ENCODE data around the gene SHROOM3.

The SHROOM3 gene

DNA sequence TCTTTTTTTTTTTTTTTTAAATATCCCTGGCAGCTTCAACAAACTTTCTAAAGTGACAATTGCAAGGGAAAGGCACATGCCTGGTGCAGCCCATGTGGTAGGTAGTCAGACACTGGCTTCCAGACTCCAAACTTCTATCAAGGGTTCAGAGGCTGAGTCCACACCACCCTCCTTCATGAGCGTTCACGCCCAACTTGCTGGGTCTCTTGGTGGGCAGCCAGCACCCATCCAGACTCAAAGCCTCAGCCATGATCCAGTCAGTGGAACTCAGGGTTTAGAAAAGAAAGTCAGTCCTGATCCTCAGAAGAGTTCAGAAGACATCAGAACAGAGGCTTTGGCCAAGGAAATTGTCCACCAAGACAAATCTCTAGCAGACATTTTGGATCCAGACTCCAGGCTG, 321.4 kb downstream of the SHROOM3 start:
- intact Hi-C loops (cut with DNase I) = loop anchor here (10.0 kb wide), 2 partner anchors 188 to 322 kb away; partner anchors contain the start of genes SEPTIN11 and SHROOM3
- no peak for DNase-seq

- no peak for DNase-seq
- intact Hi-C loops (cut with DNase I) = loop anchor here (10.0 kb wide), 2 partner anchors 187 to 323 kb away; partner anchors contain the start of genes SEPTIN11 and SHROOM3
Measured at GRCh38 chr4:76757418-76757939, 322.4 kb downstream of the SHROOM3 start.

- intact Hi-C loops (cut with DNase I) = loop anchor here (10.0 kb wide), 2 partner anchors 186 to 324 kb away; partner anchors contain the start of genes SEPTIN11 and SHROOM3
- DNase-seq = no peak
Measured at GRCh38 chr4:76758290-76758882, 323.4 kb downstream of the SHROOM3 start.

- no peak for DNase-seq
- intact Hi-C loops (cut with DNase I) = loop anchor here (10.0 kb wide), 2 partner anchors 186 to 324 kb away; partner anchors contain the start of genes SEPTIN11 and SHROOM3
Measured at GRCh38 chr4:76758996-76759395, 324.0 kb downstream of the SHROOM3 start.

DNA sequence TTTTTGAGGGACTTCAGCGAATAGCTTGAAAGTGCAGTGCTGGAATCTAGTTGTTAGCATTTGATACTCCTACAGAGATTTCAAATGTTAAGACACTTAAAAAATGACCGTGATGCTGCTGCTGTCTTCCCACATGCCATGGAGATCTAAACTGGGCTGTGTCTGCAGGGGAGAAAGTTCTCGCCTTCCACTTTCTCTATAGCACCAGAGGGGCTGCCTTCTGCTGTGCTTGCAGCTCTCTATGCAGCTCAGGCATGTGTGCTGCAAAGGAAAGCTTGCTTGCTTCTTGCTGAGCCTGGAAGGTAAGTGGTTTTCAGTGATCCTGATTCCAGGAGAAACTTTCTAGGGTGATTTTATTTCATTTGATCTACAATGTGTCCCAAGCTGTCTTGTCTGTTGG, 325.2 kb downstream of the SHROOM3 start:
- DNase-seq = no peak
- intact Hi-C loops (cut with DNase I) = no loop called here

DNA sequence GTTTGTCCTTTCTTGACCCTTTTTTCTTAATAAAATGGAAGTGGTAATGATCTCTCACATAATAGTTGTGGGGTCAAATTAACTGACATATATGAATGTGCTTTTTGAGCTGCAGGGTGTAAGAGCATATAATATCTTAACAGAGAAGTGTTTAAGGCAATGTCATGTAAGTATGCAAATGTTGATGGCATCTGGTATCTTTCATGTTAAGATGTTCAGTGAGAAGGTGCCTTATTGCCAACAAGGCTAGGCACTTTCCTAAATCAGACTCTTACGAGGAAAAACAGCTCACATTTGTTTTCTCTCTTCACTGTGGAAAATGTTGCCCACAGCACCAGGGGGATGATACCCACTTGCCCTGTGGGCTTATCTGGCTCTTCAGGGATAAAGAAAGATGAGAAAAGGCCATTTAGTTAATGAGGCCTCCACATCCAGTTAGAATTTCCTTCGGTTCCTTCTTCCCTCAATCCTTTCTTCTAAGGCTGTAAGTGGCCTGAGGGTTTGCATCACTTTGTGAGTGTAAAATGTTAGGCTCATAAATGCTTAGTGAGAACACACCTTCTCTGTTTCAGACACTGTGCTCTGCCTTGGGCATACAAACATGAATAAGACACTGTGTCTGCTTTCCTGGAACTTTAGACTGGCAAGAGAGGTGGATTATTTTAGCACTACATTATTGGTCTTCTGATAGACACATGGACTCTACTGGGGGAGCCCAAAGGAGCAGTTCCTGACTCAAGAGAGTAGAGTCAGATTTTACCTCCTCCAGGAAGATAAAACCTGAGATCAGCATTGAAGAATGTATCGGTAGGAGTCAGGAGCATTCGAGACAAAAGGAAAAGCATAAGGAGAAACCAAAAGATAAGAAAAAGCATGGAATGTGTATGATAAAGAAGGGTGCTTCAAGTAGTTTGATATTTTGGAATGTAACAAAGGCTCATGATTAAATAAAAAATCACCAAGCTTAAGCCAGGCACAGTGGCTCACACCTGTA, 327.4 kb downstream of the SHROOM3 start:
- intact Hi-C loops (cut with DNase I) = no loop called here
- DNase-seq = no peak

- intact Hi-C loops (cut with DNase I) = no loop called here
- no peak for DNase-seq
Measured at GRCh38 chr4:76764251-76764650, 329.2 kb downstream of the SHROOM3 start.

GRCh38 chr4:76765473-76766183, 330.6 kb downstream of the SHROOM3 start:
- DNase-seq = no peak
- intact Hi-C loops (cut with DNase I) = no loop called here

DNA sequence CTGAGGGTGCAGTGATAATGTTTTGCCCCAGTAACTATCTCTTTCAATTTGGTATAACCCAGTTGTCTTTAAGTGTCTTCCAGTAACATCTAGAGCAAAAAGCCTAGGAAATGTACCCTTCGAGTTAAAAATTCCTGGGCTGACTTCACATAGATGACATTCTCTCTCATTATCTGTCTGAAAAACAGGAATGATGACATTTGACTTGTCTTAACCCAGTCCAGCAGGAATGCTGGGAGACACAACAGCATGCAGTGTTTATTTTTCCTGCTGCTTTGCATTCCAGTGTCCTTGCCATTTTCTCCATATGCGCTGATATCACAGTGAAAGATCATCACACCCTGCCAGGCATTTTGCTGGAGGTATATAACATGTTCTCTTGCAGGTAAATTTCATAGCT, 333.0 kb downstream of the SHROOM3 start:
- DNase-seq = no peak
- intact Hi-C loops (cut with DNase I) = no loop called here

- DNase-seq = no peak
- intact Hi-C loops (cut with DNase I) = no loop called here
Measured at GRCh38 chr4:76772498-76773106, 337.6 kb downstream of the SHROOM3 start.

GRCh38 chr4:76773766-76774165, 338.7 kb downstream of the SHROOM3 start:
- DNase-seq = no peak
- intact Hi-C loops (cut with DNase I) = no loop called here

DNA sequence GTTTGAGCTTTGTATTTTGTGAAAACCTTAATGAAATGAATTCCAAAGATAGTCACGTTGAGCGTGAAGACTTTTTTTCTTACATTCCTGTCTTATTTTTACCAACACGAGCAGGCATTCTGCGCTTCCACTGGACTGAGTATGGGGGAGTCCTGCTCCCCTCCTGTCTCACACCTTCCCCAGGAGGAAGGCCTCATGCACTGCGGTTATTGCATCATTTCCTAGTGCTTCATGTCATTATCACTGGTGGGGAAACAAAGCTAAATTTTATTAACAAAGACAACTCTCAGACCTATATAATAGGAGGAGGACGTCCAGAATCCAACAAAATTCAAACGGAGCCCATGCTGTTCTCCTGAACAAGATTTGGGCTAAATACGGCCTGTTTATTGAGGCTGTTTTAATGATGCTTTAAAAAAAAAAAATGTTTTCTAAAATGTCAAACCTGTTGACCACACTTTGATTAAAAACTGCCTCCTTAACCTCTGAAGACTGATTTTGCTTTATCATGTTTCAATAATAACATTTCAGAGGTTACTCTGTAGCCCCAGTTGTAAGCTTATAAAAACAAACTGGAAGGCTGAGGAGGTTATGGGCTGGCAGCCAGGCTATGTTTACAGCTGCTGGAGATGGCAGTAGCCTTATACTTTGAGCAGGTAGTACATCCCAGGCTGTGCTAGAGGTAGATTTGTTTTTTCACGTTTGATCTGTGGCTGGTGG, 344.9 kb downstream of the SHROOM3 start:
- intact Hi-C loops (cut with DNase I) = no loop called here
- no peak for DNase-seq

GRCh38 chr4:76780781-76781697, 346.0 kb downstream of the SHROOM3 start:
- intact Hi-C loops (cut with DNase I) = no loop called here
- no peak for DNase-seq

GRCh38 chr4:76781698-76782595, 346.9 kb downstream of the SHROOM3 start:
- DNase-seq = no peak
- intact Hi-C loops (cut with DNase I) = no loop called here

DNA sequence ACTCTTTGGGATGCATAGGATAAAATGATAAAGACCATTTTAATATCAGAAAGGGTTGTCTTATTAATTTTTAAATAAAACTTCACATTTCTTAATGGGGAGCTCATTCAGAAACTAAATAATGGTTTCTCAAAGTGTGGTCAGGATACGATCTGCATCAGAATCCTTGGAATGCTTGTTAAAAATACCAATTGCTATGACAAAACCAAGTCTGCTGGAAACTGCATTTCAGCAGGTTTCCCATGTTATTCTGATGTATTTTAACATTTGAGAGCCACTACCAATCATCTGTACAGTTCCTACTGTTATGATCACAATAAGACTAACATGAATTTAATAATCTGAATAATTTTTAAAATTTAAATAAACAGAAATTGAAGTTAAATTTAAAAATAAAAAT, 347.8 kb downstream of the SHROOM3 start:
- no peak for DNase-seq
- intact Hi-C loops (cut with DNase I) = no loop called here

DNA sequence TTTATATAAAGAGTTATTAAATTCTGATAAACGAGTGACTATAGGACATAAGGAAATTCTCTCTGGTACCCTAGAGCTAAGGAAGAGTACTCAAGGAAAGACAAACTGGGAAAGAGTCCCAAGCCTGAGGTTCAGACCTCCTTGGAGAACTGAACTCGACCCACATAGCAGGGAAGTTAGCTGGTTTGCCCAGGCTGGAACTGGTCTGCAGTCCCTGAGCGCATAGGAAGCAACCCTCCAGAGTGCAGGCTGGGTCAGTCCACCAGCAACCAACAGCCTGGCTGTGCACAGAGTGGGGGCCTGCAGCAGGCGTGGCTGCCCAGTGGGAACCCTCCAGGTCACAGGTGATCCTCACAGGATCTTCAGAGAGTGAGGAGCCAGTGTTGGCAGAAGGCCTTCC, 348.8 kb downstream of the SHROOM3 start:
- DNase-seq = no peak
- intact Hi-C loops (cut with DNase I) = no loop called here

DNA sequence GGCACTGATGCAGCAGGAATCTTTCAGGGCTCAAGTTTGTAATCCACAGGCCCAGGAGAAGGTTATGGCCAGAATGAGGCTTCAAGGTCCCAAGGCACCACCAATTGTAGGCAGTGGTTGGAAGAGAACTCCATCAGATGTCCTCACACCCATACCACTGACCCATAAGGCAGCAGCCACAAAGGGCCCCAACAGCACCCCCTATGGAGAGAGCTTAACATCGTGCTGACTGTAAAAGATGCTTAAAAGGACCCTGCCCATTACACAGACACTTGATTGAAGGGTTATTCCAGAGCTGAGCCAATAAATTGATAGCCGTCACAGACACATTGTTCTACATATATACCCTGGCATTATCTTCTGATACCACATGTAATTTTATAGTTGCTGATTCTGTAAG, 349.2 kb downstream of the SHROOM3 start:
- intact Hi-C loops (cut with DNase I) = no loop called here
- no peak for DNase-seq
